WTC11 (cell line): ENCODE results near the gene QRFP. TPM values are rescaled to one million over a fixed set of nuclear protein-coding genes. Genes with fewer than 3 reads are reported as not detected.

Experiments
- ATAC-seq: fragments of 200-7000 bp; cut with Tn5 transposase; 2 replicates; pipeline ENCODE4 v1.10.0; 2021; ENCODE audit warnings: mild to moderate bottlenecking, moderate library complexity
- CTCF ChIA-PET: fragments of 300-600 bp; sonication (Branson Sonifier 250); formaldehyde crosslinking; loops from one replicate; lab custom pipeline; 2021; ENCODE audit warnings: antibody characterized with exemption; lab: Charles Lee
- POLR2A ChIA-PET: fragments of 350-600 bp; sonication (Branson Sonifier 250); formaldehyde crosslinking; loops from one replicate; lab custom pipeline; 2021; ENCODE audit warnings: antibody characterized with exemption; lab: Charles Lee
- DNase-seq: peaks from one replicate; pipeline ENCODE4 v3.0.0; 2021; ENCODE audit warnings: low spot score
- H3K27ac Mint-ChIP-seq: 2 replicates; pipeline ENCODE4 v1.8.0; 2021; ENCODE audit warnings: mixed read lengths
- H3K27me3 Mint-ChIP-seq: 2 replicates; pipeline ENCODE4 v1.8.0; 2021; ENCODE audit warnings: low read depth, mild to moderate bottlenecking, moderate library complexity, mixed read lengths
- H3K36me3 Mint-ChIP-seq: 2 replicates; pipeline ENCODE4 v1.8.0; 2021; ENCODE audit warnings: mixed read lengths
- H3K4me1 Mint-ChIP-seq: 2 replicates; pipeline ENCODE4 v1.8.0; 2022; ENCODE audit warnings: mixed read lengths
- H3K4me3 Mint-ChIP-seq: 2 replicates; pipeline ENCODE4 v1.8.0; 2021; ENCODE audit warnings: mild to moderate bottlenecking, moderate library complexity, mixed read lengths
- H3K9me3 Mint-ChIP-seq: 2 replicates; pipeline ENCODE4 v1.8.0; 2021; ENCODE audit warnings: mixed read lengths
- AR ChIP-seq: fragments of 250-450 bp; sonication (Bioruptor Pico); IDR thresholded peaks from 2 replicates; pipeline ENCODE4 v1.9.0; 2021; ENCODE audit warnings: mild to moderate bottlenecking
- ATF1 ChIP-seq: sonication (generic); formaldehyde crosslinking; IDR thresholded peaks from 2 replicates; pipeline ENCODE4 v1.8.1; 2023; ENCODE audit warnings: mild to moderate bottlenecking, moderate library complexity, missing genetic modification reagents
- ATF2 ChIP-seq: sonication (generic); formaldehyde crosslinking; IDR thresholded peaks from 2 replicates; pipeline ENCODE4 v1.8.1; 2022; ENCODE audit warnings: low read depth, missing genetic modification reagents, borderline replicate concordance
- E2F5 ChIP-seq: sonication (generic); formaldehyde crosslinking; IDR thresholded peaks from 2 replicates; pipeline ENCODE4 v1.8.1; 2022; ENCODE audit warnings: mild to moderate bottlenecking, moderate library complexity, missing genetic modification reagents
- FOXP4 ChIP-seq: sonication (generic); formaldehyde crosslinking; IDR thresholded peaks from 2 replicates; pipeline ENCODE4 v1.8.0; 2022; ENCODE audit warnings: mild to moderate bottlenecking, missing genetic modification reagents
- HMGXB4 ChIP-seq: sonication (generic); formaldehyde crosslinking; IDR thresholded peaks from 2 replicates; pipeline ENCODE4 v1.8.1; 2023; ENCODE audit warnings: mild to moderate bottlenecking, moderate library complexity, missing genetic modification reagents
- JAZF1 ChIP-seq: fragments of 250-450 bp; sonication (Bioruptor Pico); IDR thresholded peaks from 2 replicates; pipeline ENCODE4 v1.9.0; 2021; ENCODE audit warnings: moderate library complexity, mild to moderate bottlenecking, inconsistent platforms
- KAT7 ChIP-seq: sonication (generic); formaldehyde crosslinking; IDR thresholded peaks from 2 replicates; pipeline ENCODE4 v1.8.1; 2023; ENCODE audit warnings: missing genetic modification reagents, mild to moderate bottlenecking, borderline replicate concordance
- MAX ChIP-seq: sonication (generic); formaldehyde crosslinking; IDR thresholded peaks from 2 replicates; pipeline ENCODE4 v1.8.0; 2022; ENCODE audit warnings: mild to moderate bottlenecking, missing genetic modification reagents
- MLX ChIP-seq: sonication (generic); formaldehyde crosslinking; IDR thresholded peaks from 2 replicates; pipeline ENCODE4 v1.8.1; 2023; ENCODE audit warnings: mild to moderate bottlenecking, missing genetic modification reagents, moderate library complexity
- MYBL2 ChIP-seq: sonication (generic); formaldehyde crosslinking; IDR thresholded peaks from 2 replicates; pipeline ENCODE4 v1.8.1; 2023; ENCODE audit warnings: mild to moderate bottlenecking, moderate library complexity, missing genetic modification reagents
- NR2C2 ChIP-seq: sonication (generic); formaldehyde crosslinking; IDR thresholded peaks from 2 replicates; pipeline ENCODE4 v1.8.0; 2022; ENCODE audit warnings: mild to moderate bottlenecking, missing genetic modification reagents
- OVOL2 ChIP-seq: fragments of 250-450 bp; sonication (Bioruptor Pico); IDR thresholded peaks from 2 replicates; pipeline ENCODE4 v1.9.0; 2021; ENCODE audit warnings: mild to moderate bottlenecking, borderline replicate concordance
- USF2 ChIP-seq: sonication (generic); formaldehyde crosslinking; IDR thresholded peaks from 2 replicates; pipeline ENCODE4 v1.8.1; 2023; ENCODE audit warnings: mild to moderate bottlenecking, missing genetic modification reagents, moderate library complexity
- ZNF121 ChIP-seq: sonication (generic); formaldehyde crosslinking; IDR thresholded peaks from 2 replicates; pipeline ENCODE4 v1.8.0; 2023; ENCODE audit warnings: missing genetic modification reagents
- ZNF512 ChIP-seq: sonication (generic); formaldehyde crosslinking; IDR thresholded peaks from 2 replicates; pipeline ENCODE4 v1.8.1; 2022; ENCODE audit warnings: missing genetic modification reagents, borderline replicate concordance
- total RNA-seq: library from RNA; stranded (reverse); gene quantifications from 3 replicates; pipeline ENCODE4 v1.2.3, GENCODE V29; 2021

Gene QRFP
- total RNA-seq, 1 experiment from 2014 or later = not detected

GRCh38 chr9:130899051-130899748, 2.6 kb upstream of the QRFP start (continued):
- no peak for TF ChIP-seq ATF2
- no peak for TF ChIP-seq NR2C2 (CRISPR knock-in tag)
- no peak for TF ChIP-seq MAX (CRISPR knock-in tag)
- no peak for TF ChIP-seq KAT7 (CRISPR knock-in tag)

- no peaks in the 10 kb centered on the region for H3K9me3 Mint-ChIP-seq
- no peaks in the 10 kb centered on the region for H3K27me3 Mint-ChIP-seq
- no peak for ATAC-seq
- no peak overlapping the region for H3K27ac Mint-ChIP-seq
- POLR2A ChIA-PET = no interaction called here
- CTCF ChIA-PET = interaction anchor here (1.3 to 8.4 kb wide), 3 partner anchors 42 to 148 kb away, joined by 5 to 69 read pairs (median 7); no protein-coding TSS in a partner anchor
- no peak for DNase-seq
- H3K36me3 Mint-ChIP-seq = no peaks in the 10 kb centered on the region
- no peak overlapping the region for H3K4me3 Mint-ChIP-seq
- TF ChIP-seq ATF2 = no peak
- TF ChIP-seq, all 79 proteins: peak for 0
- H3K4me1 Mint-ChIP-seq = no peaks in the 10 kb centered on the region
These were observed 1.9 kb upstream of the QRFP start for GRCh38 chr9:130898552-130898852.

- Mint-ChIP-seq H3K36me3 (no peaks in the 10 kb centered on the region), H3K9me3 (no peaks in the 10 kb centered on the region), H3K27ac (no peak overlapping the region), H3K27me3 (no peaks in the 10 kb centered on the region), H3K4me3 (no peak overlapping the region), H3K4me1 (no peaks in the 10 kb centered on the region)
- TF ChIP-seq AR (CRISPR knock-in tag) = no peak
- no peak for TF ChIP-seq USF2 (CRISPR knock-in tag)
- no peak for TF ChIP-seq E2F5 (CRISPR knock-in tag)
- TF ChIP-seq FOXP4 (CRISPR knock-in tag) = no peak
- no peak for TF ChIP-seq ZNF512 (CRISPR knock-in tag)
- TF ChIP-seq ZNF121 (CRISPR knock-in tag) = no peak
- TF ChIP-seq ATF1 (CRISPR knock-in tag) = no peak
- TF ChIP-seq MYBL2 (CRISPR knock-in tag) = no peak
- no peak for TF ChIP-seq JAZF1 (CRISPR knock-in tag)
- TF ChIP-seq MLX = no peak
- no peak for TF ChIP-seq OVOL2 (CRISPR knock-in tag)
- TF ChIP-seq NR2C2 (CRISPR knock-in tag) = no peak
- TF ChIP-seq HMGXB4 (CRISPR knock-in tag) = no peak
- CTCF ChIA-PET = interaction anchor here (1.3 to 8.4 kb wide), 3 partner anchors 43 to 149 kb away, joined by 5 to 69 read pairs (median 7); no protein-coding TSS in a partner anchor
- DNase-seq = no peak
- POLR2A ChIA-PET = no interaction called here
- no peak for ATAC-seq
These were observed 1.4 kb upstream of the QRFP start for GRCh38 chr9:130897848-130898551.
